Regular cardiac myocyte (primary cell): ENCODE results near the gene MAGEA2B. TPM values are rescaled to one million over a fixed set of nuclear protein-coding genes. Genes with fewer than 3 reads are reported as not detected.

ENCODE experiments used
- total RNA-seq: library from RNA; depleted of rRNA; stranded (reverse); fragments of >200 nt; gene quantifications from 2 replicates; pipeline ENCODE4 v1.2.3, GENCODE V29; 2014

The MAGEA2B gene, protein sequence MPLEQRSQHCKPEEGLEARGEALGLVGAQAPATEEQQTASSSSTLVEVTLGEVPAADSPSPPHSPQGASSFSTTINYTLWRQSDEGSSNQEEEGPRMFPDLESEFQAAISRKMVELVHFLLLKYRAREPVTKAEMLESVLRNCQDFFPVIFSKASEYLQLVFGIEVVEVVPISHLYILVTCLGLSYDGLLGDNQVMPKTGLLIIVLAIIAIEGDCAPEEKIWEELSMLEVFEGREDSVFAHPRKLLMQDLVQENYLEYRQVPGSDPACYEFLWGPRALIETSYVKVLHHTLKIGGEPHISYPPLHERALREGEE
- not detected in 2 replicates for total RNA-seq

GRCh38 chrX:152713815-152714787 lies at the start of gene MAGEA2B:
TSS of gene MAGEA2B (plus strand) at chrX:152714628. CDS start at chrX:152717107, 2,479 bp downstream.

GRCh38 chrX:152697952-152698931 lies 16.2 kb upstream of the MAGEA2B start, which contains the start of gene MAGEA3:
TSS of gene MAGEA3 (plus strand) at chrX:152698794. CDS start at chrX:152700833, 2,039 bp downstream.

DNA sequence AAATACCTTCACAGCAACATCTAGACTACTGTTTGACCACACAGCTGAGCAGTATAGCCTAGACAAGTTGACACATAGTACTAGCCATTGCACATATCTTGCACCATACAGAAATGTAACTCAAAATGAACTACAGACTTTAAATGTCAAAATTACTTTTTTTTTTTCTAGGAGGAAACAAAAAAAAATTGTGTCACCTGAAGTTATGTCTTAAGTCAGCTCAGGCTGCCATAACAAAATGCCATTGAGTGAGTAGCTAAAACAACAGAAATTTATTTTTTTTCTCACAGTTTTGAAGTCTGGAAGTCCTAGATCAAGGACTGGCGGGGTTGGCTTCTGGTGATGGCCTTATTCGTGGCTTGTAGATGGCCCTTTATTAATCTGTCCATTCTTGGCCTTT lies 5.3 kb upstream of the MAGEA2B start, which contains the start of gene CSAG2:
Gene CSAG2 (minus strand): TSS at position 101 of the 400 bp plus-strand sequence. CDS start 161 bp downstream, outside the sequence.

DNA sequence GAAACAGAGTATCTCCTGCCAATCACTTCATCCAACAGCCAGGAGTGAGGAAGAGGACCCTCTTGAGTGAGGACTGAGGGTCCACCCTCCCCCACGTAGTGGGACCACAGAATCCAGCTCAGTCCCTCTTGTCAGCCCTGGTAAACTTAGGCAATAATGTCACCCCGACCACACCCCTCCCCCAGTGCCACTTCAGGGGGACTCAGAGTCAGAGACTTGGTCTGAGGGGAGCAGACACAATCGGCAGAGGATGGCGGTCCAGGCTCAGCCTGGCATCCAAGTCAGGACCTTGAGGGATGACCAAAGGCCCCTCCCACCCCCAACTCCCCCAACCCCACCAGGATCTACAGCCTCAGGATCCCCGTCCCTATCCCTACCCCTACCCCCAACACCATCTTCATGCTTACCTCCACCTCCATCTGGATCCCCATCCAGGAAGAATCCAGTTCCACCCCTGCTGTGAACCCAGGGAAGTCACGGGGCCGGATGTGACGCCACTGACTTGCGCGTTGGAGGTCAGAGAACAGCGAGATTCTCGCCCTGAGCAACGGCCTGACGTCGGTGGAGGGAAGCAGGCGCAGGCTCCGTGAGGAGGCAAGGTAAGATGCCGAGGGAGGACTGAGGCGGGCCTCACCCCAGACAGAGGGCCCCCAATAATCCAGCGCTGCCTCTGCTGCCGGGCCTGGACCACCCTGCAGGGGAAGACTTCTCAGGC lies 19.0 kb downstream of the MAGEA2B start, which contains the start of the genes CSAG1 and MAGEA12:
Gene CSAG1 (minus strand): TSS at position 461 of the 715 bp plus-strand sequence. CDS start 1,261 bp downstream, outside the sequence.
Gene MAGEA12 (plus strand): TSS at position 497 of the 715 bp plus-strand sequence. CDS start 2,405 bp downstream, outside the sequence.

DNA sequence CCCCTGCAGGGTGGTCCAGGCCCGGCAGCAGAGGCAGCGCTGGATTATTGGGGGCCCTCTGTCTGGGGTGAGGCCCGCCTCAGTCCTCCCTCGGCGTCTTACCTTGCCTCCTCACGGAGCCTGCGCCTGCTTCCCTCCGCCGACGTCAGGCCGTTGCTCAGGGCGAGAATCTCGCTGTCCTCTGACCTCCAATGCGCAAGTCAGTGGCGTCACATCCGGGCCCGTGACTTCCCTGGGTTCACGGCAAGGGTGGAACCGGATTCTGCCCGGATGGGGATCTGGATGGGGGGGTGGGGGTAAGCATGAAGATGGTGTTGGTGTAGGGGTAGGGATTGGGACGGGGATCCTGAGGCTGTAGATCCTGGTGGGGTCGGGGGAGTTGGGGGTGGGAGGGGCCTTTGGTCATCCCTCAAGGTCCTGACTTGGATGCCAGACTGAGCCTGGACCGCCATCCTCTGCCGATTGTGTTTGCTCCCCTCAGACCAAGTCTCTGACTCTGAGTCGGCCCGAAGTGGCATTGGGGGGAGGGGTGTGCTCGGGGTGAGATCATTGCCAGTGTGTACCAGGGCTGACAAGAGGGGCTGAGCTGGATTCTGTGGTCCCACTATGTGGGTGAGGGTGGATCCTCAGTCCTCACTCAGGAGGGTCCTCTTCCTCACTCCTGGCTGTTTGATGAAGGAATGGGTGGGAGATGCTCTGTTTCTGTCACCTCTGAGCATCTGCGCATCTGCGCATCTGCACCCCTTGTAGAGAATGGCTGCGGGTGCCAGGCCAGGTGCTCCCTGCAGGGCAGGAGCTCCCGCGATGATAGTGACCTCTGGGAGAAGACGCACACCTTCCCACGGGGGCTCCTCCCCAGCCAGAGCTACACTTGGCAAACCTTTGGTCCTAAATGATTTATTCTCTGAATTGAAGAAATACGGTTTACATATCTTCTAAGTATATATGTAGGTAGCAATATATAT lies 39.5 kb downstream of the MAGEA2B start, which contains the start of gene MAGEA2:
Gene MAGEA2 (minus strand): TSS at position 157 of the 965 bp plus-strand sequence. CDS start 2,479 bp downstream, outside the sequence.

DNA sequence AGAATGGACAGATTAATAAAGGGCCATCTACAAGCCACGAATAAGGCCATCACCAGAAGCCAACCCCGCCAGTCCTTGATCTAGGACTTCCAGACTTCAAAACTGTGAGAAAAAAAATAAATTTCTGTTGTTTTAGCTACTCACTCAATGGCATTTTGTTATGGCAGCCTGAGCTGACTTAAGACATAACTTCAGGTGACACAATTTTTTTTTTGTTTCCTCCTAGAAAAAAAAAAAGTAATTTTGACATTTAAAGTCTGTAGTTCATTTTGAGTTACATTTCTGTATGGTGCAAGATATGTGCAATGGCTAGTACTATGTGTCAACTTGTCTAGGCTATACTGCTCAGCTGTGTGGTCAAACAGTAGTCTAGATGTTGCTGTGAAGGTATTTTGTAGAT lies 44.5 kb downstream of the MAGEA2B start, which contains the start of gene CSAG3:
Gene CSAG3 (plus strand): TSS at position 301 of the 400 bp plus-strand sequence.

Other genes starting within 250 kb of the MAGEA2B start
- gene GABRQ, start 76.7 kb upstream of the MAGEA2B start, total RNA-seq: under 0.01 TPM in 1 of 2 replicates, not detected in the other
- not detected in 2 replicates for gene MAGEA3, start 15.8 kb upstream of the MAGEA2B start, total RNA-seq
- not detected in 2 replicates for gene CSAG2, start 5.4 kb upstream of the MAGEA2B start, total RNA-seq
- gene CSAG1, start 19.1 kb downstream of the MAGEA2B start, total RNA-seq: not detected in 2 replicates
- gene MAGEA12, start 19.1 kb downstream of the MAGEA2B start, total RNA-seq: not detected in 2 replicates
- gene MAGEA2, start 39.2 kb downstream of the MAGEA2B start, total RNA-seq: not detected in 2 replicates
- not detected in 2 replicates for gene CSAG3, start 44.6 kb downstream of the MAGEA2B start, total RNA-seq
- gene MAGEA6, start 55.1 kb downstream of the MAGEA2B start, total RNA-seq: not detected in 2 replicates
- gene CETN2, start 116.1 kb downstream of the MAGEA2B start, total RNA-seq: 35.3 and 51.6 TPM in 2 replicates
- gene NSDHL, start 116.4 kb downstream of the MAGEA2B start, total RNA-seq: 11.6 and 24.2 TPM in 2 replicates
- gene ZNF185, start 183.4 kb downstream of the MAGEA2B start, total RNA-seq: 4.2 and 29.5 TPM in 2 replicates